Glomerular endothelial cell (primary cell): ENCODE data around the gene IL20. TPM values are rescaled to one million over a fixed set of nuclear protein-coding genes. Genes with fewer than 3 reads are reported as not detected.
"Not testable (repeated sequence)": the region's sequence is repeated elsewhere in the genome, so short reads cannot be mapped to it uniquely, and the experiment has no call there.

Source experiments
- DNase-seq: peaks from one replicate; pipeline ENCODE4 v3.0.0-alpha.2; 2011; ENCODE audit warnings: low read depth, low spot score; ENCODE audit errors: extremely low read depth
- total RNA-seq: library from RNA; depleted of rRNA; stranded (reverse); fragments of >200 nt; gene quantifications from 2 replicates; pipeline ENCODE4 v1.2.3, GENCODE V29; 2015

The IL20 gene
- total RNA-seq, 1 donor from 2014 or later = not detected

- DNase-seq = no peak
These were observed 23.7 kb upstream of the IL20 start for GRCh38 chr1:206841609-206842323.

GRCh38 chr1:206842854-206843253, 22.6 kb upstream of the IL20 start:
- no peak for DNase-seq

DNA sequence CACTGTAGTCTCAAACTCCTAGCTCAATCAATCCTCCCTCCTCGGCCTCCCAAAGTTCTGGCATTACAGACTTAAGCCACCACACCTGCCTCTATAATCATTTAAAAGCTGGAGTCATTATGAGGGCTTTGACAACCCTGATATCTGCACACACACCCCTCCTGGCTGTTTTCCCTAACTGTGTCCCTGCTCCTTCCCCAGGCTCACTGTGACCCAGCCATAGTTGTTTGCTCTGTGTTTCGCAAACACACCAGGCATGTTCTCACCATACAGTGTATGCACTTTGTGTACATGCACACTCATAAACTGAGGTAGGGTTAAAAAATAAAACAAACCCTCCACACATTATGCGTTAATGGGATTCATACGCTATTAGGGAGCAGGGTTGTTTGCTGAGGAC, 21.8 kb upstream of the IL20 start:
- DNase-seq = no peak

GRCh38 chr1:206846487-206846886, 18.9 kb upstream of the IL20 start:
- no peak for DNase-seq

DNA sequence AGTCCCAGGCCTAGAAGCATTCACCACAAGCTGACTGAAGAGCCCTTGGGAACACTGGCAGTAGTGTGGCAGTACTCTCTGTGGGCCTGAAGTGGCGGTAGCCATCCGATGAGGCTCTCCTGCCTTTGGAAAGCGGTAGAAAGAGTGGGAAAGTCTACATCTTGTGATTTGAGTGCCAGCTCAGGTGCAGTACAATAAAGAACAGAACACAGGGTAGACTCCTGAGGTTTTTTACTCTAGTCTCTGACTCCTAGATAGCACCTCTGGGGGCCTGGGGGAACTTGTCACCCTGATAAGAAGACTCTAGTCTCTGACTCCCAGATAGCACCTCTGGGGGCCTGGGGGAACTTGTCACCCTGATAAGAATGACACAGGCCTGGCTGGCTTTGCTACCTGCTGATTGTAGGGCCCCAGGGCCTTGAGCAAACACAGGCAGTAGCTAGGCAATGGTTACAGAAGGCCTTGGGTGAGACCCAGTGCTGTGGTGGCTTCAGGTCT, 18.0 kb upstream of the IL20 start:
- no peak for DNase-seq

DNA sequence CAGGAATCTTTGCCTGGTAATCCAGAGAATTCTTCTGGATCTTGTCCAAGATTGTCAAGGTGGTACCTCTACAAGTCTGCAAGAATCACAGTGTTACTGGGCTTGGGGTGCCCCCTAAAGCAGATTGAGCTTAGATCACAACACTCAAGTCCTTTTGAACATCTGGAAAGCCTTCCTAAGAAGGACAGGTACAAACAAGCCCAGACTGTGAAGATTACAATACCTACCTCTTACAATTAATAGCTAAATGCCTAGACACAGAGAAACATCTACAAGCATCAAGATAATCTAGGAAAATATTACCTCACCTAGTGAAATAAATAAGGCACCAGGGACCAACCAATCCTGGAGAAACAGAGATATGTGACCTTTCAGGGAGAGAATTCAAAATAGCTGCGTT, 17.5 kb upstream of the IL20 start:
- no peak for DNase-seq

DNA sequence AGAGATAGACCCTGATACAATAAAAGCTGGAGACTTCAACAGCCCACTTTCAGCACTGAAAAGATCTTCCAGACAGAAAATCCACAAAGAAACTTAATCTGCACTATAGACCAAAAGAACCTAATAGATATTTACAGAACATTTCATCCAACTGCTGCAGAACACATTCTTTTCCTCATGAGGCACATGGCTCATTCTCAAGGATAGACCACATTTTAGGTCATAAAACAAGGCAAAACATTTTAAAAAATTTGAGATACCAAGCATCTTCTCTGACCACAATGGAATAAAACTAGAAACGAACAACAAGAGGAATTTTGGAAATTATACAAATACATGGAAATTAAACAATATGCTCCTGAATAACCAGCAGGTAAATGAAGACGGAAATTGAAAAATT, 15.0 kb upstream of the IL20 start:
- DNase-seq = no peak

DNA sequence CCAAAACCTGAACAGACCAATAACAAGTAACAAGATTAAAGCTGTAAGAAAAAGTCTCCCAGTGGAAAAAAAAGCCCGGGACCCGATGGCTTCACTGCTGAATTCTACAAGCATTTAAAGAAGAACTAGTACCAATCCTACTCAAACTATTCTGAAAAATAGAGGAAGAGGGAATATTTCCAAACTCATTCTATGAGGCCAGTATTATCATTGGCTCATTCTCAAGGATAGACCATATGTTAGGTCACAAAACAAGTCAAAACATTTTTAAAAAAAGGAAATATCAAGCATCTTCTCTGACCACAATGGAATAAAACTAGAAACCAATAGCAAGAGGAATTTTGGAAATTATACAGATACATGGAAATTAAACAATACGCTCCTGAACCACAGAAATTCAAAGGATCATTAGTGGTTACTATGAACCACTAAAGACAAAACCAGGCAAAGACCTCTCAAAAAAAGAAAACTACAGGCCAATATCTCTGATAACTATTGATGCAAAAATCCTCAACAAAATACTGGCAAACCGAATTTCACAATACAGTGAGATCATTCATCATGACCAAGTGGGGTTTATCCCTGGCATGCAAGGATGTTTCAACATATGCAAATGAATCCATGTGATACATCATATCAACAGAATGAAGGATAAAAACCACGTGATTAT, 13.9 kb upstream of the IL20 start:
- no peak for DNase-seq

DNA sequence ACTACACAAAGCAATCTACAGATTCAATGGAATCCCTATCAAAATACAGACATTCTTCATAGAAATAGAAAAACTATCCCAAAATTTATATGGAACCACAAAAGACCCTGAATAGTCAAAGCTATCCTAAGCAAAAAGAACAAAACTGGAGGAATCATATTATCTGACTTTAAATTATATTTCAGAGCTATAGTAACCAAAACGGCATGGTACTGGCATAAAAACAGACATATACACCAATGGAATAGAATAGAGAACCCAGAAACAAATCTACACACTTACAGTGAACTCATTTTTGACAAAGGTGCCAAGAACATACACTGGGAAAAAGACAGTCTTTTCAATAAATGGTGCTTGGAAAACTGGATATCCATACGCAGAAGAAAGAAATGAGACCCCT, 12.8 kb upstream of the IL20 start:
- not testable (repeated sequence) for DNase-seq

- DNase-seq = not testable (repeated sequence)
These were observed 11.7 kb upstream of the IL20 start for GRCh38 chr1:206853696-206854095.

GRCh38 chr1:206854401-206855129, 10.9 kb upstream of the IL20 start:
- DNase-seq = no peak

DNA sequence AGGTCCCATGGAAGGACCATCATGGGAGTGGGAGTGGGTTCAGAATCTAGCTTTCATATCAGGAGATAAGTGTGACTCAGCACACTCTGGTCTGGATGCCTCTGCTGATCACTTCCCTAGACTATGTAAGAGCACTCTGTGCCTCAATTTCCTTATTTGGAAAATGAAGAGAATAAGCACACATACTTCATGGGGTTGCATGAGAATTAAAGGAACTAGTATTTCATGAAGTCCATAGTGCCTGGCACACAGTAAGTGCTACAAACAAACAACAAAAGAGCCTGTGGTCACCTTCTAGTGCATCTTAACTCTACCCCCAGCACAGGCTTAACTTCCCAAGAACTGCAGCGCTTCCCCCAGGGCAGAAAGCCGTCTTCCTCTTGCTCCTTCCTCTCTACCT, 9.6 kb upstream of the IL20 start:
- DNase-seq = no peak

DNA sequence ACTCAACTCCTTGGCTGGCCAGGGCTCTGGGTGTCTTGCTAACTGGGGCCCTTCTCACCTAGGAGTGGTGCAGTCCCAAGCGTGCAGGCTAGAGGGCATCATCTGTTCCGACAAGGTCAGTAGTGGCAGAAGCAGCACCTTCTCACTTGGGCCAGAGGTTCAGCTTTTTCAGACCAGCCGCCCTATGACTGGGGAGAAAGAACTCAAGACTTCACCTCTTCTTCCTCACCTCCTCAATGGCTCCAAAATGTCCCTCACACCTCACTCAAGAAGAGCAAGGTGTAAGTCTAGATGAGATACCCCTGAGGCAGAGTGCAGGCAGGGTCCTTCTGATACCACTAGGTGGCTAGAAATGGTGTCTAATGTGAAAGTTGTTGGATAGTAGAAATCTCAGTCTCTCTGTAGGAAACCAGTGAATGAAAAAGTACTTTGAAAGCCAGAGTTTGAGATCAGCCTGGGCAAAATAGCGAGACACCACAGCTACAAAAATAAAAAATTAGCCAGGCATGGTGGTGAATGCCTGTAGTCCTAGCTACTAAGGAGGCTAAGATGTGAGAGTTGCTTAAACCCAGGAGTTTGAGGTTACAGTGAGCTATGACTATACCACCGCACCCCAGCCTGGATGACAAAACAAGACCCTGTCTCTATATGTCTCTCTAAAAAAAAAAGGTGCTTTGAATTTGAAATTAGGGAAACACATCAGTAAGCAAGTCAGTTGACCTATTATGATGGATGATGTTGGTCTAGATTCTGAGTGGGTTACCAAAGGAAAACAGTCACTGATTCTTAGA, 8.6 kb upstream of the IL20 start:
- DNase-seq = no peak

DNA sequence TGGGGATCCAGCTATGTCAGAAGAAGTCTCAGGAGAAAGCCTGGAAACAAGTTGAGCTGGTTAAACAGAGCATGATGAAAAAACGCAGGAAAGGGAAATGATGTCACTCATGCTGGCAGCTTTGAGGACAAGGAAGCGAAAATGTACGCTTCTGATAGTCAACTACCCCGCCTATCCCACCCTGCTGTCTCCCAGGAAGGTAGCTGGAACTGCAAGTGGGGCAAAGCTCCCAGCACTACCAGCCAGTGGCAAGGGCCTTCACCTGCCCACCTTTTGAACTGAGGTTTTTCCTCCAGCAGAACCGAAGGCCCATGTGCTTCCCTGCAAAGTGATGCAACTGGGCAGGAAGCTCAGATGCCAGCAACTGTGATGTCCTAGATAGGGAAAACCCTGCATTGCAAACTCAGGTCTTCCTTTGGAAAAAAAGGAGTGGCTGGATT, 6.3 kb upstream of the IL20 start:
- no peak for DNase-seq

DNA sequence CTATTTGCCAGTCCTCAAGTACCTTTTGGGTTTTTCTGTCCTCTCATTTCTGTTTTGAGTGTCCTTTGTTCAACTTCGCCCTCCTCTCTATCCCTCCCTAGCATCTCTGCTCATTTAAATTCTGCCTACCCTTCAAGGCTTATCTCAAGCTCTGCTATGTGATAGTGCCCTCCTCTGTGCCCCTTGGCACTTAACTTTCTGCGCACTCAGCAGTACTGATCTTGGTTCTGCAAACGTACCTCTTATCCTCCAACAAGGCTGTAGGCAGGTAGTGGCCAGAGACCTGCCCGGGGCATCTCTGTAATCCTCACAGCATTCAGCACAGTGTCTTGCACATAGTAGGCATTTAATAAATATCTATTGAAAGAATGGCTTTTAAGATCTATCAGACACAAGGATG, 5.3 kb upstream of the IL20 start:
- no peak for DNase-seq

DNA sequence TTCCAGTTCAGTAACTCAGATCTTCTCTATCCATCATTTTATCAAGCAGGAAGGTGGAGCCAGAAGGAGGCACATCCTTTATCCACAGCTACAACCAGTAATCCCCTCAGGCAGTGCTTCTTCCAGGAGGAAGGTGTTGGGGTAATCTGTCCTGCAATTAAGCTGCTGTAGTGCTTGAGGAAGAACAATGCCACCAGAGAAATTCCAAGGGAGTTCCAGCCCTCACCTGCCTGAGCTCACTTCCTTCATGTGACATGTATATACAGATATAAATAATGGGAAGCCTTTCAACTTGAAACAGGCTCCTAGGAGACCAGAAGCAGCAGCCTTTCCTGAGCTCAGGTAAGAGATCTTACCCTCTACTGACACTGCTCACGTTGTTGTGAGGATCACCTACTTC, 2.2 kb upstream of the IL20 start:
- DNase-seq = no peak

- DNase-seq = no peak
These were observed 639 bp downstream of the IL20 start for GRCh38 chr1:206866062-206866461.

DNA sequence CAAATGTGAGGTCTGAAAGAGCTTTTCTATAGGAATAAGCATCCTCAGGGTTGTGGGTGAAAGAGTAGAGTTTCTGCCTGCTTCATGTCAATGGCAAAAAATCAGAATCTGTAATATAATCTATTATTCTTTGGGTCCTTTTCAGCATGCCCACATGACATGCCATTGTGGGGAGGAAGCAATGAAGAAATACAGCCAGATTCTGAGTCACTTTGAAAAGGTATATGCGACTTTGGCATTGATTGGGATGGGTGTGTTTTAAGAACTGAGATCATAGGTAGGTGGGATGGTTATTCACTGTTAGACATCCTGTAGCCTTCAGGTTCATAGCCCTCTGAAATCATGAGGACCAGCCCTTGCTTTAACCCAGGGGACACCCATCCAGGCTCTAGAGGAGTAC, 1.8 kb downstream of the IL20 start:
- DNase-seq = no peak

GRCh38 chr1:206867716-206868115, 2.3 kb downstream of the IL20 start:
- DNase-seq = no peak

- no peak for DNase-seq
These were observed 2.8 kb downstream of the IL20 start for GRCh38 chr1:206868264-206868663.

- no peak for DNase-seq
These were observed 6.7 kb downstream of the IL20 start for GRCh38 chr1:206872139-206872538.
